GM13977 (cell line): ENCODE results near the gene HSP90AB1.

Experiments
- DNase-seq: peaks from one replicate; pipeline ENCODE4 v3.0.0; 2012; ENCODE audit warnings: low spot score
- in situ Hi-C: fragments of 300-500 bp; cut with MboI; formaldehyde crosslinking; loops from one replicate; pipeline ENCODE4 v1.12.0; 2022; ENCODE audit warnings: low sequenced_read_pairs, low pct_unique_long_range_greater_than_20kb, mixed read lengths, inconsistent platforms; ENCODE audit not compliant: unreplicated experiment
- TF ChIP-seq, protein P1 (sequence below): IDR thresholded peaks from 2 replicates; pipeline ENCODE4 v1.5.1; 2012; ENCODE audit warnings: mild to moderate bottlenecking, control low read depth; ENCODE audit not compliant: insufficient read depth; ENCODE audit errors: extremely low read depth, missing control alignments

Gene HSP90AB1

GRCh38 chr6:44269178-44269920 lies 22.4 kb downstream of the HSP90AB1 start:
- in situ Hi-C loops = no loop called here

DNA sequence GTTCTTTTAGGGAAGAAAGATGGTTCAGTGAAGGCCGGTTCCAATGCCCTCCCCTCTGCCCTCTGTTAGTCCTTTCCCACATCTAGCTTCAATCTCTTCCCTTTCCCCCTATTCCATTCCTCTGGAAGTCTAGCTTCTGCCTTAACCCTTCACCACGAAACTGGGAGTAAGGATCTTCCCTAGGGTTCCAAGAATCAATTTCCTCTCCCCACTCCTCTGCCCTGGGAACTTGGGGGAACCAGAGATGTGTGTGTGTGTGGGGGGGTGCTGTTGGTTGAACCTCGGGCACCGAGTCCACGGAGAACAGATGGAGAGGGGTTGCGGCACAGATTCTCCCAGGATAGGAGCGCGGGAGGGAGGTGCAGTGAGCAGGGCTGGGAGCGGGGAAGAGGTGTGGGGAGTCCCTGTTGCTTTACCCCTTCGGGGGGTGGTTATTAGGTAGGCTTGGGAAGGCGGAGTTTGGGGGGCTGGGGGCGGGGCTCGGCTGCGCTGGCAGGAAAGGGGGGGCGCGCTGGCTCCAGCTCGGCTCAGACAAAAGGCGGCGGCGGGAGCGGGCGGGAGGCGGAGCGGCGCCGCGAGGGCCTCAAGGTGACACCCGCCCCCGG lies 23.1 kb downstream of the HSP90AB1 start, which contains the start of gene TMEM151B:
Gene TMEM151B (plus strand): TSS at position 530 of the 605 bp plus-strand sequence. CDS start 293 bp downstream, outside the sequence.
- TF ChIP-seq, protein P1, sequence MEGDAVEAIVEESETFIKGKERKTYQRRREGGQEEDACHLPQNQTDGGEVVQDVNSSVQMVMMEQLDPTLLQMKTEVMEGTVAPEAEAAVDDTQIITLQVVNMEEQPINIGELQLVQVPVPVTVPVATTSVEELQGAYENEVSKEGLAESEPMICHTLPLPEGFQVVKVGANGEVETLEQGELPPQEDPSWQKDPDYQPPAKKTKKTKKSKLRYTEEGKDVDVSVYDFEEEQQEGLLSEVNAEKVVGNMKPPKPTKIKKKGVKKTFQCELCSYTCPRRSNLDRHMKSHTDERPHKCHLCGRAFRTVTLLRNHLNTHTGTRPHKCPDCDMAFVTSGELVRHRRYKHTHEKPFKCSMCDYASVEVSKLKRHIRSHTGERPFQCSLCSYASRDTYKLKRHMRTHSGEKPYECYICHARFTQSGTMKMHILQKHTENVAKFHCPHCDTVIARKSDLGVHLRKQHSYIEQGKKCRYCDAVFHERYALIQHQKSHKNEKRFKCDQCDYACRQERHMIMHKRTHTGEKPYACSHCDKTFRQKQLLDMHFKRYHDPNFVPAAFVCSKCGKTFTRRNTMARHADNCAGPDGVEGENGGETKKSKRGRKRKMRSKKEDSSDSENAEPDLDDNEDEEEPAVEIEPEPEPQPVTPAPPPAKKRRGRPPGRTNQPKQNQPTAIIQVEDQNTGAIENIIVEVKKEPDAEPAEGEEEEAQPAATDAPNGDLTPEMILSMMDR = no peak
- no peak for DNase-seq
- in situ Hi-C loops = no loop called here

More at GRCh38 chr6:44269178-44269920, 22.4 kb downstream of the HSP90AB1 start:
- no peak for DNase-seq
- TF ChIP-seq, protein P1 = no peak

- no peak for DNase-seq
- TF ChIP-seq, protein P1 = no peak
- in situ Hi-C loops = no loop called here
Observed at GRCh38 chr6:44270526-44271405, 23.9 kb downstream of the HSP90AB1 start.

DNA sequence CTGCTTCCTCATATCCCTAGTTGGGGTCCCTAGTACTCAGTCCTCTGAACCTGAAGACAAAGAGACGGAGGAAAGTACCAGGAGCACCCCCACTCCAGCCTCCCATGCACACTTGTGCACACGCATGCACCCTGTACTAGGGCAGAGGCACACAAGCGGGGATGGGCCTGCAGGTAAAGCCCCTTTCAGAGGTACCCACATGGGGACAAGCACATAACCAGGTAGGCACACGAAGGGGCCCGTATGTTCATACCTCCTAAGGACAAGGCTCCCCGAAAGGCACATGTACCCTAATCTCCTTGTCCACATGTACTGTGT lies 24.5 kb downstream of the HSP90AB1 start:
- in situ Hi-C loops = no loop called here
- no peak for DNase-seq
- TF ChIP-seq, protein P1 = no peak

DNA sequence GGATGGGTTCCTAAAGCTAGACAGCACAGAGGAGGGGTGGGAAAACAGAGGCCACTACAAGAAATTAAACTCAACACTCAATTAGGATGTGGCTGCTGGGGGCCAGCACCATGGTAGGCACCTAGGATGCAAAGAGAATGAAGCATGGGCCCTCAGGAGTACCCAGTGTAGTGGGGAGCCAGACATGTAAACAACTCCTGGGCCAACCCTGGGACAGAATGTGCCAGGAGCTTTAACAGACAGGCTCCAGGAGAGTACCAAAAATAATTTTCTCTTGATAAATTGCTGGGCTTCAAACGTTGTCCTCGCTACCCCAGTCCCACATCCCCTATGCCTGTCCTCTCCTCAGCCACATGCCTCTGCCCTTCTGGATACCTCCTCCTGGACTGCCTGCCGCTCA lies 25.0 kb downstream of the HSP90AB1 start:
- in situ Hi-C loops = no loop called here
- no peak for DNase-seq
- TF ChIP-seq, protein P1 = no peak

DNA sequence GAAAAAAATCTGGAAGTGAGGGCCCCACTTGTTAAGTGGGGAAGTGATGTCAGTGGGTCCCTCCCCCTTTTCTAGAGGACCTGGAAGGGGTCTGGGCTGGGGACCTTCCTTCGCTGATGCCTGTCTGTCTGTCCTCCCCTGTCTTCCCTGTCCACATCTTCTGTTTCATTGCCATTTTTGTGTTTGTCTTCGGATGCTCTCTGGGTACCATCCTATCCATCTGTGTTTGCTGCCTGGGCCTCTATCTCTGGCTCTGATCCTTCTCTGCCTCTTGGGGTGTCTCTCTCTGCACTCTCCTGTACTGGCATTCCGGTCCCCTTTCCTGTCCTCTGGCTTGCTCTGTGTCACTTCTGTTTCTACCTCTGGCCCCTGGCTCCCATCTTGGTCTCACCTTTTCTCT lies 25.6 kb downstream of the HSP90AB1 start:
- in situ Hi-C loops = no loop called here
- TF ChIP-seq, protein P1 = no peak
- no peak for DNase-seq
